ENCODE data around the gene CACNA1G.

- no peak for TF ChIP-seq CTCF (IDR thresholded peaks at IDR 0.05)
- no peak for TF ChIP-seq POLR2A (IDR thresholded peaks at IDR 0.05)
Observed at GRCh38 chr17:50535407-50535806, 25.1 kb upstream of the CACNA1G start.
